HG03558 (cell line): Measurements from ENCODE around the gene KCNK7.
A peak's percentile ranks its signal among the peaks of the same experiment; 100 is the strongest.

Experiments used
- ATAC-seq: cut with Tn5 transposase; IDR thresholded peaks from one replicate; pipeline ENCODE4 v1.9.1; 2021; ENCODE audit warnings: moderate number of reproducible peaks; ENCODE audit not compliant: unreplicated experiment; ENCODE audit errors: extremely low read depth

Gene KCNK7

GRCh38 chr11:65629579-65629978, 34.0 kb upstream of the KCNK7 start:
- ATAC-seq: no peak

- ATAC-seq: no peak
Measured at GRCh38 chr11:65627202-65627601, 31.6 kb upstream of the KCNK7 start.

- no peak for ATAC-seq
Measured at GRCh38 chr11:65625628-65626342, 30.2 kb upstream of the KCNK7 start.

- ATAC-seq: no peak
Measured at GRCh38 chr11:65624931-65625627, 29.5 kb upstream of the KCNK7 start.

GRCh38 chr11:65623852-65624616, 28.4 kb upstream of the KCNK7 start:
- ATAC-seq: no peak

GRCh38 chr11:65623177-65623576, 27.6 kb upstream of the KCNK7 start:
- ATAC-seq: no peak

- ATAC-seq: no peak
Measured at GRCh38 chr11:65622011-65622410, 26.4 kb upstream of the KCNK7 start.

GRCh38 chr11:65621460-65621859, 25.9 kb upstream of the KCNK7 start:
- no peak for ATAC-seq

- no peak for ATAC-seq
Measured at GRCh38 chr11:65620666-65621065, 25.1 kb upstream of the KCNK7 start.

- ATAC-seq: no peak
Measured at GRCh38 chr11:65619281-65619928, 23.8 kb upstream of the KCNK7 start.

GRCh38 chr11:65618763-65619162, 23.2 kb upstream of the KCNK7 start:
- no peak for ATAC-seq

GRCh38 chr11:65617990-65618751, 22.6 kb upstream of the KCNK7 start:
- ATAC-seq: no peak

GRCh38 chr11:65617136-65617850, 21.7 kb upstream of the KCNK7 start:
- no peak for ATAC-seq

- no peak for ATAC-seq
Measured at GRCh38 chr11:65616575-65617001, 21.0 kb upstream of the KCNK7 start.

GRCh38 chr11:65615950-65616574, 20.5 kb upstream of the KCNK7 start:
- ATAC-seq: no peak

- ATAC-seq: peak; percentile 63
Measured at GRCh38 chr11:65615229-65615949, 19.8 kb upstream of the KCNK7 start, which contains the start of gene PCNX3. Gene PCNX3 (plus strand): TSS chr11:65615776. CDS start chr11:65616312, 536 bp downstream.

- ATAC-seq: no peak
Measured at GRCh38 chr11:65613091-65613928, 17.7 kb upstream of the KCNK7 start.
